Stimulated activated CD8-positive, alpha-beta memory T cell treated with anti-CD3 and anti-CD28 coated beads, Interleukin-2, amount 100 ng/mL, for 48 hours (primary cell): ENCODE measurements around the gene DAZ1.
"Not testable (repeated sequence)": the region's sequence is repeated elsewhere in the genome, so short reads cannot be mapped to it uniquely, and the experiment has no call there.

ENCODE experiments used
- DNase-seq, 2 donors: peaks; one replicate each; pipeline ENCODE4 v3.0.0-alpha.2; 2020; ENCODE audit warnings: low read depth in 2 of 2

The DAZ1 gene

GRCh38 chrY:23198908-23199307 is at the start of gene DAZ1:
Gene DAZ1 (minus strand): TSS chrY:23199008. CDS start chrY:23198800, 208 bp downstream.
- DNase-seq = not testable (repeated sequence)

- not testable (repeated sequence) for DNase-seq
Observed at GRCh38 chrY:23219233-23219632, 20.4 kb upstream of the DAZ1 start, which contains the start of gene DAZ2. Gene DAZ2 (plus strand): TSS chrY:23219533. CDS start chrY:23219741, 208 bp downstream.

- not testable (repeated sequence) for DNase-seq
Observed at GRCh38 chrY:23210681-23211080, 11.9 kb upstream of the DAZ1 start.

- DNase-seq = not testable (repeated sequence)
Observed at GRCh38 chrY:23209802-23210495, 11.1 kb upstream of the DAZ1 start.

GRCh38 chrY:23207455-23207854 is 8.6 kb upstream of the DAZ1 start:
- not testable (repeated sequence) for DNase-seq
